ENCODE data around the gene AP2S1. TPM values are rescaled to one million over a fixed set of nuclear protein-coding genes. Genes with fewer than 3 reads are reported as not detected.

Gene AP2S1
- total and polyA plus RNA-seq, 2 of the 8 experiments (the other 6 are each of a cell fraction or from before 2014, with no cell fraction given), result 195 to 211 TPM

GRCh38 chr19:46821512-46822409 is 28.9 kb downstream of the AP2S1 start:
- no peaks in the 10 kb centered on the region for H3K79me1 ChIP-seq (ENCODE audit: low read depth, low read length)
- no peak overlapping the region for H2BK15ac ChIP-seq (ENCODE audit: low read length)
- no peak overlapping the region for H3K56ac ChIP-seq (replicated peaks; ENCODE audit: insufficient read length, low read depth, low read length)
- POLR2A ChIA-PET (ENCODE audit: partially characterized antibody), result interaction anchor here (0.6 to 8.3 kb wide), 7 partner anchors 12 to 356 kb away, joined by 3 to 68 read pairs (median 3); partner anchors contain the start of gene SLC1A5
- H3K27ac ChIP-seq (ENCODE audit: low read depth, low read length), result no peak overlapping the region
- no peak overlapping the region for H3K14ac ChIP-seq (ENCODE audit: insufficient read length)
- CTCF ChIA-PET (ENCODE audit: partially characterized antibody), result interaction anchor here (0.6 to 3.7 kb wide), 12 partner anchors 9 to 389 kb away, joined by 3 to 19 read pairs (median 5); no protein-coding TSS in a partner anchor
- H2AK5ac ChIP-seq (ENCODE audit: low read depth, low read length), result no peak overlapping the region
- no peak overlapping the region for H3K18ac ChIP-seq (ENCODE audit: extremely low read depth, low read length)
- H2BK5ac ChIP-seq (ENCODE audit: low read depth, low read length), result no peak overlapping the region
- no peak overlapping the region for H3K9ac ChIP-seq (replicated peaks in 1 of 4; ENCODE audit: extremely low read depth in 1 of 4, low read depth in 3 of 4, low read length in 3 of 4)
- no peaks in the 10 kb centered on the region for H3K23me2 ChIP-seq (ENCODE audit: low read depth, low read length)
- FAIRE-seq (no peak), DNase-seq (ENCODE audit: low read depth in 1 of 2, low spot score in 2 of 2) (no peak)
- H3K23ac ChIP-seq (ENCODE audit: insufficient read length), result no peak overlapping the region
- no peak overlapping the region for H4K91ac ChIP-seq (replicated peaks; ENCODE audit: insufficient read length, low read length)
- no peaks in the 10 kb centered on the region for H3K36me3 ChIP-seq (ENCODE audit: control insufficient read depth in 2 of 4, insufficient read depth in 4 of 4, low read length in 3 of 4)
- no peak overlapping the region for H4K5ac ChIP-seq (ENCODE audit: insufficient read length, low read depth, low read length)
- no peak overlapping the region for H3K4me2 ChIP-seq (ENCODE audit: insufficient read depth in 1 of 2, low read depth in 2 of 2, low read length in 2 of 2)
- no peaks in the 10 kb centered on the region for H3K9me3 ChIP-seq (ENCODE audit: insufficient read depth in 2 of 2, low read depth in 1 of 2, low read length in 1 of 2)
- no peaks in the 10 kb centered on the region for H3K27me3 ChIP-seq (replicated peaks in 1 of 4; ENCODE audit: control insufficient read depth in 3 of 4, extremely low read depth in 1 of 4, insufficient read depth in 3 of 4, low read length in 3 of 4)
- no peak overlapping the region for H3K4ac ChIP-seq (replicated peaks; ENCODE audit: insufficient read length, low read depth, low read length)
- H3K4me3 ChIP-seq (ENCODE audit: extremely low read depth in 1 of 4, insufficient read depth in 2 of 4, low read depth in 3 of 4, low read length in 4 of 4), result no peak overlapping the region
- no peak for TF ChIP-seq RNF2 (IDR thresholded peaks at IDR 0.05; ENCODE audit: borderline replicate concordance, low read depth, low read length, missing control alignments, poor library complexity, severe bottlenecking)
- no peak for TF ChIP-seq SUZ12 (IDR thresholded peaks at IDR 0.05; ENCODE audit: low read length)
- no peak for TF ChIP-seq MAX (IDR thresholded peaks at IDR 0.05)
- no peak for TF ChIP-seq EGR1 (IDR thresholded peaks at IDR 0.05; ENCODE audit: borderline replicate concordance, low read depth, low read length)
- TF ChIP-seq POLR2AphosphoS5 (IDR thresholded peaks at IDR 0.05; ENCODE audit: low read depth, low read length), result no peak
- TF ChIP-seq PHF8 (conservative IDR thresholded peaks at IDR 0.05; ENCODE audit: low read depth, low read length), result no peak
- TF ChIP-seq ATF2 (IDR thresholded peaks at IDR 0.05; ENCODE audit: low read length), result no peak
- TF ChIP-seq FOSL1 (IDR thresholded peaks at IDR 0.05; ENCODE audit: insufficient read depth, low read depth, low read length), result no peak
- no peak overlapping the region for H2BK20ac ChIP-seq (ENCODE audit: low read length)
- H2BK12ac ChIP-seq (ENCODE audit: low read depth, low read length), result no peak overlapping the region
- no peaks in the 10 kb centered on the region for H3K79me2 ChIP-seq (ENCODE audit: control insufficient read depth in 1 of 2, insufficient read depth in 2 of 2, low read length in 2 of 2)
- 86% methylated on average over 15 of the region's 18 CpGs; no CpG with 5 or more reads in 1 of the 2 experiments for WGBS, 2 experiments (ENCODE audit: extremely low coverage in 1 of 2, insufficient coverage in 1 of 2, insufficient read length in 1 of 2, insufficient replicate concordance in 2 of 2, low coverage in 1 of 2, low lambda C conversion rate in 2 of 2, missing lambda C conversion rate in 1 of 2)
- H3K4me1 ChIP-seq (replicated peaks in 1 of 4; ENCODE audit: control insufficient read depth in 3 of 4, insufficient read depth in 4 of 4, low read length in 3 of 4), result no peaks in the 10 kb centered on the region; a peak in 1 of 7 replicates
- no peaks in the 10 kb centered on the region for H4K20me1 ChIP-seq (replicated peaks in 1 of 2; ENCODE audit: control insufficient read depth in 1 of 2, insufficient read depth in 2 of 2, low read length in 2 of 2)
- no peak overlapping the region for H4K8ac ChIP-seq (ENCODE audit: extremely low read depth, insufficient read depth, low read length)
- H2BK120ac ChIP-seq (replicated peaks; ENCODE audit: low read depth, low read length), result no peak overlapping the region
- no peak overlapping the region for H2AFZ ChIP-seq (ENCODE audit: low read length)

All from H1 (cell line).